Retinal pigment epithelial cell (primary cell): Measurements from ENCODE around the gene DNAJC11.

ENCODE experiments used
- DNase-seq: peaks from one replicate; pipeline ENCODE4 v3.0.0-alpha.2; 2010; ENCODE audit warnings: low read depth
- H3K4me3 ChIP-seq: 2 replicates; pipeline ENCODE4 v1.5.1; 2011; ENCODE audit warnings: mild to moderate bottlenecking, low read length, control low read depth, moderate library complexity
- TF ChIP-seq, protein P1 (sequence below): conservative IDR thresholded peaks from 2 replicates; pipeline ENCODE4 v1.5.1; 2011; ENCODE audit warnings: low read depth, low read length, control low read depth, inconsistent platforms

The DNAJC11 gene

DNA sequence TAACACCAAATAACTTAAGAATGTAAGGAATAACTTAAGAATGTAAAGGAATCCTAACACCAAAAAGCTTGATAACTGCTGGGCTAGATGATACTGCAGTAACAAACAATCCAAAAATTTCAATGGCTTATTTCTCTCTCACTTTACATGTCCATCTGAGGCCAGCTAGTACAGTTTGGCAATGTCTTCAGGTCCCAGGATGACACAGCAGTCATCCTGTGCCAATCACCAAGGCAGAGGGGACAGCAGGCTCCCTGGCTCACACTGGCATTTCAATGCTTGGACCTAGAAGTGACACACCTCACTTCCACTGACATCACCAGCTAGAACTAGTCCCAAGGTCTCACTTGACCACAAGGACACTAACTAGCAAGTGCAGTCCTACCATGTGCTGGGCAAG is 15.3 kb downstream of the DNAJC11 start:
- no peak for DNase-seq
- TF ChIP-seq, protein P1, sequence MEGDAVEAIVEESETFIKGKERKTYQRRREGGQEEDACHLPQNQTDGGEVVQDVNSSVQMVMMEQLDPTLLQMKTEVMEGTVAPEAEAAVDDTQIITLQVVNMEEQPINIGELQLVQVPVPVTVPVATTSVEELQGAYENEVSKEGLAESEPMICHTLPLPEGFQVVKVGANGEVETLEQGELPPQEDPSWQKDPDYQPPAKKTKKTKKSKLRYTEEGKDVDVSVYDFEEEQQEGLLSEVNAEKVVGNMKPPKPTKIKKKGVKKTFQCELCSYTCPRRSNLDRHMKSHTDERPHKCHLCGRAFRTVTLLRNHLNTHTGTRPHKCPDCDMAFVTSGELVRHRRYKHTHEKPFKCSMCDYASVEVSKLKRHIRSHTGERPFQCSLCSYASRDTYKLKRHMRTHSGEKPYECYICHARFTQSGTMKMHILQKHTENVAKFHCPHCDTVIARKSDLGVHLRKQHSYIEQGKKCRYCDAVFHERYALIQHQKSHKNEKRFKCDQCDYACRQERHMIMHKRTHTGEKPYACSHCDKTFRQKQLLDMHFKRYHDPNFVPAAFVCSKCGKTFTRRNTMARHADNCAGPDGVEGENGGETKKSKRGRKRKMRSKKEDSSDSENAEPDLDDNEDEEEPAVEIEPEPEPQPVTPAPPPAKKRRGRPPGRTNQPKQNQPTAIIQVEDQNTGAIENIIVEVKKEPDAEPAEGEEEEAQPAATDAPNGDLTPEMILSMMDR: no peak
- H3K4me3 ChIP-seq: no peak overlapping the region

DNA sequence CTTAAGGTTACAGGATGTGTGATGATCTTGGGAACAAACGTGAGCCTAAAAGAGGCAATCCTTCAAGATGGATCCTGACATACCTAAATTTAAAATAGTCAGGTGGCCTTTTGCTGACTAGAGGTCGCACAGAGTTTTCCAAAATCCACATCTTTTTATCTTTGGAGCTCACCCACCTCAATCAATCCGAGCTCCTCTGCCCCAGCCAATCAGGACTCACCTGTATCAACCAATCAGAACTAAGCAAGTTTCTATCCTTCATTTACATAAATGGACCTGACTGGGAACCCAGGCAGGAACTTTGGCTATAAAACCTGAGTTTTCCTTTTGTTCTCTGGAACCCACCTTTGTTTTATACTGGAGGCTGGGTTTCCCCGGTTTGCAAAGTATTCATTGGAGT is 16.2 kb downstream of the DNAJC11 start:
- H3K4me3 ChIP-seq: no peak overlapping the region
- TF ChIP-seq, protein P1: no peak
- no peak for DNase-seq

DNA sequence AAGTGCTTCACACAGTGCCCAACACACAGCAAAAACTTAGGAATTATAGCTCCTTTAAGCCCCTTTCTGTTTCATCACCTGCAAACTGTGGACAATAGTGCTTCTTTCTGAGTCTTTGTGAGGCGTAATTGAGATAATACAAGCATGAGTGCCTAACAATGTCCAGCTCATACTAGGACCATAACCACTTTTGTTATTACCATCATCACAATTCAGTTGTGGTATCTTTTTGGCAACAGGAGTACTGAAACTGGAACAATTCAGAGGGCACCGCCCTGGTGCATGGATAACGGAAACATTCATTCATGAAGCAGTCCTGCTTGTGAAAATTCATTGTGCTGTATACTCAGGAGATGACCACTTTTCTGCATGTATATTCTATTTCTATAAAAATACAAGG is 18.2 kb downstream of the DNAJC11 start:
- no peak for DNase-seq
- no peak overlapping the region for H3K4me3 ChIP-seq
- TF ChIP-seq, protein P1: no peak

DNA sequence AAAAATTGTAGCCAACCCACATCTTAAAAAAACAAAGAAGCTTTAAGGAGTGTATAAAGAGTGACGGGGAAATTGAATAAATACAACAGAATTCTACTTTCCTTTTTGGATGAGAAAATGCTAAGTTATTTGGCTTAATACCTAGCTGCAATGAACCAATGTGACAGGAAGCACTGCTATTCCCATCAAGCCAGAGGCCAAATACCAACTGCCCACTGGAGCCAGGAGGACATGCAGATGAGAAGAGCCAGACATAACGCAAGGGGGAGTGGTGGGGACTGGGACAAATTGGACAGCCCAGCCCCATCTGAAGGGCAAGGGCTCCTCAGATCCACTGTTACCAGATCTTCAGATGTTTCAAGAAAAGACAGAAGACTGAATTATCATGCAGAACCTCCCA is 25.7 kb downstream of the DNAJC11 start:
- no peak overlapping the region for H3K4me3 ChIP-seq
- DNase-seq: no peak

DNA sequence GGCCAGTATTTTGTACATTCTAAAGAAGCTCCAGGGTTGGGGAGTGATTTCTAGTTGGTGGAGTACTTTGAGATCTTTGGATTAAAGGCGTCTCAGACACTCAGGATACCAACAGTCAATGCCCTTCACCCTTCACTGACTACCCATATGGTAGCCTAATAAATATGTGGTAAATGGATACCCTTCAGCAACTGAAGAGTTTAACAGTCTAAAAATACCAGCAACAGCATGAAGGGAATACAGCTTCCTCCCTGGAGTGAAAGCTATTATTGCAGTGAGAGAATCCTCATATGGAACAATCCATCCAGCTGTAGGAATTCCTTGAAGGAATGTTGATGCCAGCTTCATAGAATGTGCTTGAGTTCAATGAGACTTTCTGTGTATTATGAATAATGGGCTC is 26.8 kb downstream of the DNAJC11 start:
- no peak for DNase-seq
- TF ChIP-seq, protein P1: no peak

More for the DNA sequence above, 25.7 kb downstream of the DNAJC11 start:
- TF ChIP-seq, protein P1: no peak

DNA sequence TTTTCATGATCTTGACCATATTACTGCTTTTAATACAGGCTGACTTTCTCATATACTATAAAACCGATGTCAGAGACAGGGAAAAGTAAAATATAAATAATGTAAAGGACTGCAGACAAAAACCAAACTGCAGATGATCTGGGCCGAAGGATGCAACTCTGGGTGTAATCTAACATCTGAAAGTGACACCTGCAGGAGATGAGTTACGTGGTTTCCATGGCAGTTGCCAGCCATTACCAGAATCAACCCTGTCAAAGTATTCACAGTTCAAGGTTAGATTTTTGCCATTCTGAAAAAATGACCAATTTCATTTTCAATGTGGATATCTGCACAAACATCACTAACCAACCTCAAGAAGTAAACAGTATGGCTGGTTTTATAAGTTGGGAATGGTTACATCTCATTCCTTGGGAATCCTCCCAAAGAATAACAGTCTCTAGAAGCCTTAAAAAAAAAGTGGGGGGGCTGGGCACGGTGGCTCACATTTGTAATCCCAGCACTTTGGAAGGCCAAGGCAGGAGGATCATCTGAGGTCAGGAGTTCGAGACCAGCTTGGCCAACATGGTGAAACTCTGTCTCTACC is 27.7 kb downstream of the DNAJC11 start:
- H3K4me3 ChIP-seq: no peak overlapping the region
- TF ChIP-seq, protein P1: no peak
- no peak for DNase-seq

More for the DNA sequence above, 26.8 kb downstream of the DNAJC11 start:
- H3K4me3 ChIP-seq: no peak overlapping the region

DNA sequence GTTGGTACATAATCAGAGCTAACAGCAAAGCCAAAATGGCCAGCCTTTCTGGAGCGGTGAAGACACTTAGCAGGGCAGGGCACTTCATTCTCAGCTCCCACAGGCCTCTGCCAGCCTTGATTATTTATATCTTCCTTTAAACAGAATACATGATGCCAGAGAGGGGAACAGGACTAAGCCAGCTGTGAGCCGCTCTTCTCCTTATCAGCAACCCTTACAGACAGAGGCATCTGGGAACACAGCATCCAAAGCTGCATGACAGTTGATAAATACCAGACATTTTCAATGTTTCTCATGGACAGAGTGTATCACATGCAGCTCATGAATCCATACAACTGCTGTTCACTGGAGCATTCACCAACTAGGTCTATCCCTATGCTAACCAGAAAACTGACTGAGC is 29.1 kb downstream of the DNAJC11 start:
- DNase-seq: no peak
- no peak overlapping the region for H3K4me3 ChIP-seq
- TF ChIP-seq, protein P1: no peak
